HFFc6 (cell line): ENCODE measurements around the gene KPNB1. TPM values are rescaled to one million over a fixed set of nuclear protein-coding genes. Genes with fewer than 3 reads are reported as not detected.

ENCODE experiments used
- DNase-seq: peaks from one replicate; pipeline ENCODE4 v3.0.0-alpha.2; 2018
- H3K27ac Mint-ChIP-seq: 2 replicates; pipeline ENCODE4 v1.8.0; 2020; ENCODE audit warnings: mild to moderate bottlenecking, mixed read lengths
- H3K27me3 Mint-ChIP-seq: 2 replicates; pipeline ENCODE4 v1.8.0; 2021; ENCODE audit warnings: mild to moderate bottlenecking, moderate library complexity, mixed read lengths; ENCODE audit not compliant: insufficient read depth
- H3K36me3 Mint-ChIP-seq: 2 replicates; pipeline ENCODE4 v1.8.0; 2021; ENCODE audit warnings: low read depth, mixed read lengths
- H3K4me1 Mint-ChIP-seq: 2 replicates; pipeline ENCODE4 v1.8.0; 2020; ENCODE audit warnings: low read depth, mixed read lengths
- H3K4me3 Mint-ChIP-seq: 2 replicates; pipeline ENCODE4 v1.8.0; 2020; ENCODE audit warnings: mild to moderate bottlenecking, moderate library complexity, mixed read lengths
- H3K9me3 Mint-ChIP-seq: 2 replicates; pipeline ENCODE4 v1.8.0; 2020; ENCODE audit warnings: mild to moderate bottlenecking, mixed read lengths
- CTCF ChIP-seq: fragments of 200-600 bp; sonication (generic); IDR thresholded peaks from 2 replicates; pipeline ENCODE4 v1.5.0; 2021; ENCODE audit warnings: antibody characterized with exemption, mild to moderate bottlenecking
- long read RNA-seq: library from polyadenylated mRNA; unstranded; transcript quantifications from one replicate; pipeline ENCODE4 v2.0.0, GENCODE V29; 2019
- total RNA-seq, 6 experiments: library from RNA; stranded (reverse); fragmentation: NEBNext Ultra II Directional; extraction: Animal tissue kit (Norgen Biotek cat#: 25700); gene quantifications; 2 replicates in 1 of 6; 3 replicates in 5 of 6; pipeline ENCODE4 v1.2.3, GENCODE V29; 2021

KPNB1 gene
- total RNA-seq: 100 to 1,000 TPM; 439 to 580 (median 549) TPM
- long read RNA-seq, full-length matches to known transcripts: 10 of 111 reads
- long read RNA-seq, partial matches to known transcripts: 75 of 111 reads
- long read RNA-seq, other reads (novel, unspliced or antisense): 26 of 111 reads

- Mint-ChIP-seq H3K27ac (peak within 1 kb of the TSS; percentile 94), H3K4me3 (peak within 1 kb of the TSS; percentile 98), H3K9me3 (no peaks in the 10 kb centered on the region), H3K4me1 (peaks cover 41% of the 10 kb centered on the region), H3K27me3 (peaks cover 5% of the 10 kb centered on the region; the same call in 1 of the 2 replicates), H3K36me3 (peaks cover 32% of the 10 kb centered on the region)
- peak; percentile 100 for DNase-seq
- no peak for TF ChIP-seq CTCF
Observed at GRCh38 chr17:47649153-47649971, at the start of gene KPNB1. Gene KPNB1, plus strand, starts transcription at chr17:47649919. Its CDS starts 326 bp downstream, at chr17:47650245.

- peak overlapping the region; percentile 54 for H3K4me3 Mint-ChIP-seq
- H3K36me3 Mint-ChIP-seq: peaks cover 54% of the 10 kb centered on the region
- no peak for DNase-seq
- peak overlapping the region; percentile 80 for H3K27ac Mint-ChIP-seq
- peaks cover 29% of the 10 kb centered on the region for H3K4me1 Mint-ChIP-seq
- no peaks in the 10 kb centered on the region for H3K9me3 Mint-ChIP-seq
- H3K27me3 Mint-ChIP-seq: no peaks in the 10 kb centered on the region
- no peak for TF ChIP-seq CTCF
Observed at GRCh38 chr17:47603830-47604597, 45.7 kb upstream of the KPNB1 start.

- Mint-ChIP-seq H3K36me3 (peaks cover 52% of the 10 kb centered on the region), H3K4me3 (peak overlapping the region; percentile 54), H3K27me3 (no peaks in the 10 kb centered on the region), H3K27ac (peak overlapping the region; percentile 80), H3K4me1 (peaks cover 29% of the 10 kb centered on the region), H3K9me3 (no peaks in the 10 kb centered on the region)
- no peak for TF ChIP-seq CTCF
- peak; percentile 26 for DNase-seq
Observed at GRCh38 chr17:47604598-47604927, 45.2 kb upstream of the KPNB1 start.

- peak; percentile 3 for DNase-seq
- H3K4me3 Mint-ChIP-seq: peak overlapping the region; percentile 54; the same call in 1 of the 2 replicates
- peaks cover 34% of the 10 kb centered on the region for H3K4me1 Mint-ChIP-seq
- no peak for TF ChIP-seq CTCF
- no peaks in the 10 kb centered on the region for H3K9me3 Mint-ChIP-seq
- H3K36me3 Mint-ChIP-seq: peaks cover 52% of the 10 kb centered on the region
- H3K27ac Mint-ChIP-seq: peak overlapping the region; percentile 80
- no peaks in the 10 kb centered on the region for H3K27me3 Mint-ChIP-seq
Observed at GRCh38 chr17:47605011-47605410, 44.7 kb upstream of the KPNB1 start.

- Mint-ChIP-seq H3K27me3 (no peaks in the 10 kb centered on the region), H3K27ac (no peak overlapping the region), H3K9me3 (no peaks in the 10 kb centered on the region), H3K4me1 (peaks cover 51% of the 10 kb centered on the region), H3K36me3 (peaks cover 41% of the 10 kb centered on the region), H3K4me3 (no peak overlapping the region)
- no peak for DNase-seq
- TF ChIP-seq CTCF: no peak
Observed at GRCh38 chr17:47607481-47607880, 42.2 kb upstream of the KPNB1 start.
